ENCODE measurements around the gene LIFR.

The LIFR gene

GRCh38 chr5:38515646-38516045, 40.8 kb downstream of the LIFR start:
- no peak for TF ChIP-seq ZFX (IDR thresholded peaks at IDR 0.05; ENCODE audit: borderline replicate concordance)
- TF ChIP-seq CTCF (IDR thresholded peaks at IDR 0.05), result peak; percentile 39; the same call in 1 of the 2 replicates
- no peak overlapping the region for H3K27ac ChIP-seq

- H3K27ac ChIP-seq, result no peak overlapping the region
- TF ChIP-seq ZFX (IDR thresholded peaks at IDR 0.05; ENCODE audit: borderline replicate concordance) (no peak), CTCF (IDR thresholded peaks at IDR 0.05) (no peak)
Observed at GRCh38 chr5:38515092-38515491, 41.4 kb downstream of the LIFR start.

- no peak overlapping the region for H3K27ac ChIP-seq
- TF ChIP-seq CTCF (IDR thresholded peaks at IDR 0.05) (no peak), ZFX (IDR thresholded peaks at IDR 0.05; ENCODE audit: borderline replicate concordance) (no peak)
Observed at GRCh38 chr5:38509185-38509584, 47.3 kb downstream of the LIFR start.

- H3K27ac ChIP-seq, result no peak overlapping the region
- TF ChIP-seq ZFX (IDR thresholded peaks at IDR 0.05; ENCODE audit: borderline replicate concordance) (no peak), CTCF (IDR thresholded peaks at IDR 0.05) (no peak)
Observed at GRCh38 chr5:38506302-38506701, 50.1 kb downstream of the LIFR start.

GRCh38 chr5:38500573-38501260, 55.7 kb downstream of the LIFR start:
- TF ChIP-seq CTCF (IDR thresholded peaks at IDR 0.05) (no peak), ZFX (IDR thresholded peaks at IDR 0.05; ENCODE audit: borderline replicate concordance) (no peak)
- H3K27ac ChIP-seq, result peak overlapping the region; percentile 20; the same call in 1 of the 2 replicates

GRCh38 chr5:38497946-38498345, 58.5 kb downstream of the LIFR start:
- TF ChIP-seq CTCF (IDR thresholded peaks at IDR 0.05), result peak; percentile 26
- no peak for TF ChIP-seq ZFX (IDR thresholded peaks at IDR 0.05; ENCODE audit: borderline replicate concordance)
- H3K27ac ChIP-seq, result no peak overlapping the region

- TF ChIP-seq ZFX (IDR thresholded peaks at IDR 0.05; ENCODE audit: borderline replicate concordance) (no peak), CTCF (IDR thresholded peaks at IDR 0.05) (no peak)
- H3K27ac ChIP-seq, result no peak overlapping the region
Observed at GRCh38 chr5:38494763-38495162, 61.7 kb downstream of the LIFR start.

Measured in 22Rv1 (cell line).